SK-N-SH (cell line): ENCODE data around the gene STKLD1. TPM values are rescaled to one million over a fixed set of nuclear protein-coding genes. Genes with fewer than 3 reads are reported as not detected.

Experiments
- CTCF ChIA-PET: fragments of 300-600, 350-600 bp; formaldehyde crosslinking; extraction: SDS; loops from one replicate; lab custom pipeline; 2021; lab: Yijun Ruan, JAX
- POLR2A ChIA-PET: fragments of 350-600 bp; sonication (Branson Sonifier 250); formaldehyde crosslinking; extraction: SDS; loops from one replicate; lab custom pipeline; 2020; ENCODE audit warnings: antibody characterized with exemption, inconsistent platforms; lab: Yijun Ruan, JAX
- DNase-seq: peaks from one replicate; pipeline ENCODE4 v3.0.0; 2012
- H2AFZ ChIP-seq: fragments of 200-600 bp; sonication (generic); 2 replicates; pipeline ENCODE4 v1.8.1; 2016; ENCODE audit warnings: antibody characterized with exemption, mild to moderate bottlenecking, low read depth
- H3F3A ChIP-seq: fragments of 200-600 bp; sonication (generic); replicated peaks from 2 replicates; pipeline ENCODE3; 2016; ENCODE audit warnings: antibody characterized with exemption, mild to moderate bottlenecking; ENCODE audit not compliant: insufficient read depth
- H3K27ac ChIP-seq, 2 experiments: fragments of 200-500 bp in 1 of 2; fragments of 200-600 bp in 1 of 2; sonication (Bioruptor generic) in 1 of 2; sonication (generic), shearing (Covaris generic) in 1 of 2; 2 replicates each; pipeline versions ENCODE4 v1.5.1 to v1.6.1; 2014 to 2016; ENCODE audit warnings: low read depth in 2 of 2, inconsistent platforms in 1 of 2, low read length in 1 of 2, mild to moderate bottlenecking in 1 of 2, mixed read lengths in 1 of 2
- H3K27me3 ChIP-seq: fragments of 200-600 bp; sonication (generic), shearing (Covaris generic); 2 replicates; pipeline ENCODE4 v1.6.1; 2016; ENCODE audit warnings: mixed run types; ENCODE audit not compliant: insufficient read depth
- H3K36me3 ChIP-seq, 2 experiments: fragments of 200-500 bp in 1 of 2; fragments of 200-600 bp in 1 of 2; sonication (Bioruptor generic) in 1 of 2; sonication (generic) in 1 of 2; replicated peaks in 1 of 2; 2 replicates each; pipeline versions ENCODE3 to v1.5.1; 2014 to 2016; ENCODE audit warnings: low read length in 1 of 2, mild to moderate bottlenecking in 1 of 2; ENCODE audit not compliant: insufficient read depth in 2 of 2, control insufficient read depth in 1 of 2
- H3K4me1 ChIP-seq, 2 experiments: fragments of 200-500 bp in 1 of 2; fragments of 200-600 bp in 1 of 2; sonication (Bioruptor generic) in 1 of 2; sonication (generic), shearing (Covaris generic) in 1 of 2; 2 replicates each; pipeline versions ENCODE4 v1.5.1 to v1.6.1; 2014 to 2016; ENCODE audit warnings: low read depth in 1 of 2, low read length in 1 of 2, mixed run types in 1 of 2; ENCODE audit not compliant: insufficient read depth in 2 of 2, control insufficient read depth in 1 of 2
- H3K4me2 ChIP-seq: fragments of 200-600 bp; sonication (generic), shearing (Covaris generic); 2 replicates; pipeline ENCODE4 v1.6.1; 2017; ENCODE audit warnings: mixed run types
- H3K4me3 ChIP-seq, 2 experiments: fragments of 200-500 bp in 1 of 2; fragments of 200-600 bp in 1 of 2; sonication (Bioruptor generic) in 1 of 2; sonication (generic), shearing (Covaris generic) in 1 of 2; 2 replicates each; pipeline versions ENCODE4 v1.5.1 to v1.8.1; 2014 to 2016; ENCODE audit warnings: low read depth in 2 of 2, inconsistent platforms in 1 of 2, low read length in 1 of 2, mild to moderate bottlenecking in 1 of 2, mixed read lengths in 1 of 2, moderate library complexity in 1 of 2
- H3K79me2 ChIP-seq: fragments of 200-600 bp; sonication (generic); 2 replicates; pipeline ENCODE4 v1.8.1; 2017; ENCODE audit warnings: mild to moderate bottlenecking; ENCODE audit not compliant: insufficient read depth
- H3K9ac ChIP-seq: fragments of 200-600 bp; sonication (generic); 2 replicates; pipeline ENCODE4 v1.6.1; 2017; ENCODE audit warnings: mixed run types
- H3K9me2 ChIP-seq: fragments of 200-600 bp; sonication (generic); 2 replicates; pipeline ENCODE4 v1.6.1; 2017; ENCODE audit warnings: mixed run types
- H3K9me3 ChIP-seq: fragments of 200-600 bp; sonication (generic); 2 replicates; pipeline ENCODE4 v1.6.1; 2017; ENCODE audit warnings: mixed run types, mild to moderate bottlenecking, moderate library complexity
- H4K20me1 ChIP-seq: fragments of 200-600 bp; sonication (generic); 2 replicates; pipeline ENCODE4 v1.6.1; 2017; ENCODE audit warnings: mild to moderate bottlenecking, mixed run types; ENCODE audit not compliant: insufficient read depth
- EP300 ChIP-seq, 2 experiments: IDR thresholded peaks; 2 replicates each; pipeline versions ENCODE4 v1.4.0 to v1.6.1; 2012; ENCODE audit warnings: borderline replicate concordance in 1 of 2, low read depth in 1 of 2, low read length in 1 of 2
- EZH2phosphoT487 ChIP-seq: fragments of 200-600 bp; sonication (generic); IDR thresholded peaks from 2 replicates; pipeline ENCODE4 v1.6.1; 2017; ENCODE audit warnings: low read depth, mixed run types, mild to moderate bottlenecking, antibody characterized with exemption, moderate library complexity, borderline replicate concordance
- FOXJ3 ChIP-seq: sonication (generic); formaldehyde crosslinking; IDR thresholded peaks from 2 replicates; pipeline ENCODE4 v1.5.1; 2020; ENCODE audit warnings: mild to moderate bottlenecking, missing genetic modification reagents
- GABPA ChIP-seq: IDR thresholded peaks from 2 replicates; pipeline ENCODE4 v1.4.0; 2012; ENCODE audit warnings: low read depth, mild to moderate bottlenecking
- GATA2 ChIP-seq: sonication (generic); formaldehyde crosslinking; IDR thresholded peaks from 2 replicates; pipeline ENCODE4 v1.5.0; 2020; ENCODE audit warnings: mild to moderate bottlenecking, missing genetic modification reagents
- MXI1 ChIP-seq: IDR thresholded peaks from 2 replicates; pipeline ENCODE4 v1.6.1; 2012; ENCODE audit warnings: mild to moderate bottlenecking, low read depth, low read length, improper control_type of control experiment
- NFIC ChIP-seq: IDR thresholded peaks from 2 replicates; pipeline ENCODE4 v1.4.0; 2012; ENCODE audit warnings: borderline replicate concordance
- POLR2AphosphoS5 ChIP-seq: IDR thresholded peaks from 2 replicates; pipeline ENCODE4 v1.6.1; 2012; ENCODE audit warnings: low read depth, low read length
- RAD21 ChIP-seq: IDR thresholded peaks from 2 replicates; pipeline ENCODE4 v1.6.1; 2012; ENCODE audit warnings: mild to moderate bottlenecking, low read length
- RCOR1 ChIP-seq: fragments of 150-350 bp; IDR thresholded peaks from 2 replicates; pipeline ENCODE4 v1.6.1; 2017; ENCODE audit warnings: antibody characterized with exemption, low read length
- RFX5 ChIP-seq: IDR thresholded peaks from 2 replicates; pipeline ENCODE4 v1.6.1; 2012; ENCODE audit warnings: mild to moderate bottlenecking, improper control_type of control experiment, low read length
- TAF1 ChIP-seq: IDR thresholded peaks from 2 replicates; pipeline ENCODE4 v1.6.1; 2012; ENCODE audit warnings: low read depth, mild to moderate bottlenecking, low read length, moderate library complexity, borderline replicate concordance
- TCF12 ChIP-seq: IDR thresholded peaks from 2 replicates; pipeline ENCODE4 v1.4.0; 2012
- TEAD4 ChIP-seq: IDR thresholded peaks from 2 replicates; pipeline ENCODE4 v1.4.0; 2012; ENCODE audit warnings: mild to moderate bottlenecking, borderline replicate concordance; ENCODE audit not compliant: insufficient read depth
- YY1 ChIP-seq: IDR thresholded peaks from 2 replicates; pipeline ENCODE4 v1.4.0; 2012; ENCODE audit warnings: low read depth, mild to moderate bottlenecking
- WGBS: methylation state at CpG from one replicate; pipeline ENCODE4 v1.1.6; 2017; ENCODE audit warnings: low lambda C conversion rate; 5-methylcytosine and 5-hydroxymethylcytosine counted together
- polyA plus RNA-seq, 3 experiments: library from polyadenylated mRNA; depleted of rRNA; stranded (reverse); fragments of >200 nt; gene quantifications; 2 replicates each; pipeline ENCODE4 v1.2.3, GENCODE V29; 2012
- TF ChIP-seq, protein P1 (sequence below): IDR thresholded peaks from 2 replicates; pipeline ENCODE4 v1.6.1; 2012; ENCODE audit warnings: mild to moderate bottlenecking, low read depth, low read length, moderate library complexity
- TF ChIP-seq, protein P2 (sequence below): IDR thresholded peaks from 2 replicates; pipeline ENCODE4 v1.4.0; 2012; ENCODE audit warnings: low read depth, borderline replicate concordance
- TF ChIP-seq, protein P3 (sequence below): IDR thresholded peaks from 2 replicates; pipeline ENCODE4; 2012

The STKLD1 gene
- polyA plus RNA-seq, 1 of the 3 experiments (the other 2 are of a cell fraction), result 2.3 TPM

DNA sequence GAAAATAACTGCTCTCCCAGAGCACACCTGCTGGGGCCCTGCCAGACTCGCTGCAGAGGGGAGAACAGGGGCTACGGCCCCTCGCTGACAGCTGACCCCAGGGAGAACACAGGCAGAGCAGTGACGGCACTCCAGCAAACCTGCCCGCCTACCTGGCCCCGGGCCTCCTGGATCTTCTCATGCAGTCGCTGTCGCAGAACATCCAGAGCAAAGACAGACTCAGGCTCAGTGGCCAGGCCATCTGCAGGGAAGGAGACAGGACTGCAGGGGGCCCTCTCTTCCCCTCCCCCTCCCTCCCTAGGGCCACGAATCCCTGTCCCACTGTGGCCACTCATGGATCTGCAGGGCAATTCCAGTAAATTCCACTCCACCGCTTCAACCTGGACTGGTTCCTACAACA, 42.6 kb upstream of the STKLD1 start:
- H3K27me3 ChIP-seq, result no peaks in the 10 kb centered on the region
- peaks cover 27% of the 10 kb centered on the region for H3K79me2 ChIP-seq
- CTCF ChIA-PET, result interaction anchor here (1.4 to 4.8 kb wide), 3 partner anchors 10 to 147 kb away, joined by 4 to 33 read pairs (median 6); partner anchors contain the start of genes MED22 and RPL7A
- H3F3A ChIP-seq, result peaks cover 21% of the 10 kb centered on the region
- no peak overlapping the region for H3K27ac ChIP-seq
- TF ChIP-seq NFIC, result no peak
- TF ChIP-seq, protein P1, sequence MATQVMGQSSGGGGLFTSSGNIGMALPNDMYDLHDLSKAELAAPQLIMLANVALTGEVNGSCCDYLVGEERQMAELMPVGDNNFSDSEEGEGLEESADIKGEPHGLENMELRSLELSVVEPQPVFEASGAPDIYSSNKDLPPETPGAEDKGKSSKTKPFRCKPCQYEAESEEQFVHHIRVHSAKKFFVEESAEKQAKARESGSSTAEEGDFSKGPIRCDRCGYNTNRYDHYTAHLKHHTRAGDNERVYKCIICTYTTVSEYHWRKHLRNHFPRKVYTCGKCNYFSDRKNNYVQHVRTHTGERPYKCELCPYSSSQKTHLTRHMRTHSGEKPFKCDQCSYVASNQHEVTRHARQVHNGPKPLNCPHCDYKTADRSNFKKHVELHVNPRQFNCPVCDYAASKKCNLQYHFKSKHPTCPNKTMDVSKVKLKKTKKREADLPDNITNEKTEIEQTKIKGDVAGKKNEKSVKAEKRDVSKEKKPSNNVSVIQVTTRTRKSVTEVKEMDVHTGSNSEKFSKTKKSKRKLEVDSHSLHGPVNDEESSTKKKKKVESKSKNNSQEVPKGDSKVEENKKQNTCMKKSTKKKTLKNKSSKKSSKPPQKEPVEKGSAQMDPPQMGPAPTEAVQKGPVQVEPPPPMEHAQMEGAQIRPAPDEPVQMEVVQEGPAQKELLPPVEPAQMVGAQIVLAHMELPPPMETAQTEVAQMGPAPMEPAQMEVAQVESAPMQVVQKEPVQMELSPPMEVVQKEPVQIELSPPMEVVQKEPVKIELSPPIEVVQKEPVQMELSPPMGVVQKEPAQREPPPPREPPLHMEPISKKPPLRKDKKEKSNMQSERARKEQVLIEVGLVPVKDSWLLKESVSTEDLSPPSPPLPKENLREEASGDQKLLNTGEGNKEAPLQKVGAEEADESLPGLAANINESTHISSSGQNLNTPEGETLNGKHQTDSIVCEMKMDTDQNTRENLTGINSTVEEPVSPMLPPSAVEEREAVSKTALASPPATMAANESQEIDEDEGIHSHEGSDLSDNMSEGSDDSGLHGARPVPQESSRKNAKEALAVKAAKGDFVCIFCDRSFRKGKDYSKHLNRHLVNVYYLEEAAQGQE, result no peak
- TF ChIP-seq POLR2AphosphoS5, result no peak
- no peak for TF ChIP-seq RAD21
- TF ChIP-seq MXI1, result no peak
- no peak for TF ChIP-seq TAF1
- no peak for TF ChIP-seq RFX5
- no peak for TF ChIP-seq GATA2
- TF ChIP-seq TCF12, result no peak
- TF ChIP-seq, protein P2, sequence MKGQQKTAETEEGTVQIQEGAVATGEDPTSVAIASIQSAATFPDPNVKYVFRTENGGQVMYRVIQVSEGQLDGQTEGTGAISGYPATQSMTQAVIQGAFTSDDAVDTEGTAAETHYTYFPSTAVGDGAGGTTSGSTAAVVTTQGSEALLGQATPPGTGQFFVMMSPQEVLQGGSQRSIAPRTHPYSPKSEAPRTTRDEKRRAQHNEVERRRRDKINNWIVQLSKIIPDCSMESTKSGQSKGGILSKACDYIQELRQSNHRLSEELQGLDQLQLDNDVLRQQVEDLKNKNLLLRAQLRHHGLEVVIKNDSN, result no peak
- no peak for TF ChIP-seq EZH2phosphoT487
- no peak for TF ChIP-seq RCOR1
- no peak for TF ChIP-seq FOXJ3 (CRISPR knock-in tag)
- no peak for TF ChIP-seq EP300 (IDR thresholded peaks at IDR 0.05; ENCODE audit: borderline replicate concordance in 1 of 2, low read depth in 1 of 2, low read length in 1 of 2)
- TF ChIP-seq TEAD4, result no peak
- TF ChIP-seq GABPA, result no peak
- no peak for TF ChIP-seq YY1
- TF ChIP-seq, protein P3, sequence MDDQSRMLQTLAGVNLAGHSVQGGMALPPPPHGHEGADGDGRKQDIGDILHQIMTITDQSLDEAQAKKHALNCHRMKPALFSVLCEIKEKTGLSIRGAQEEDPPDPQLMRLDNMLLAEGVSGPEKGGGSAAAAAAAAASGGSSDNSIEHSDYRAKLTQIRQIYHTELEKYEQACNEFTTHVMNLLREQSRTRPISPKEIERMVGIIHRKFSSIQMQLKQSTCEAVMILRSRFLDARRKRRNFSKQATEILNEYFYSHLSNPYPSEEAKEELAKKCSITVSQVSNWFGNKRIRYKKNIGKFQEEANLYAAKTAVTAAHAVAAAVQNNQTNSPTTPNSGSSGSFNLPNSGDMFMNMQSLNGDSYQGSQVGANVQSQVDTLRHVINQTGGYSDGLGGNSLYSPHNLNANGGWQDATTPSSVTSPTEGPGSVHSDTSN, result no peak
- TF ChIP-seq, all 33 proteins: peak for 0
- Histone ChIP-seq H3K9ac (no peak overlapping the region), H3K9me2 (no peaks in the 10 kb centered on the region), H2AFZ (no peak overlapping the region), H3K4me2 (no peak overlapping the region), H3K36me3 (peaks cover 38 to 46% of the 10 kb centered on the region in 2 experiments), H4K20me1 (0 out of 2 replicates have a peak, but pooled peaks cover 13% of the 10 kb centered on the region), H3K4me1 (peaks cover 8 to 15% of the 10 kb centered on the region in 2 experiments; a peak in 1 of 4 replicates), H3K4me3 (no peak overlapping the region), H3K9me3 (no peaks in the 10 kb centered on the region)
- WGBS, result 100% methylated on average over 3 of the region's 10 CpGs
- POLR2A ChIA-PET, result interaction anchor here (0.5 to 3.8 kb wide), 2 partner anchors 14 to 21 kb away, joined by 3 to 16 read pairs; partner anchors contain the start of genes MED22 and RPL7A
- no peak for DNase-seq
